HepG2 (cell line): ENCODE measurements around the gene MND1. TPM values are rescaled to one million over a fixed set of nuclear protein-coding genes. Genes with fewer than 3 reads are reported as not detected.

Source experiments
- ATAC-seq: fragments of 200-7000 bp; cut with Tn5 transposase; 3 replicates; pipeline ENCODE4 v1.9.1; 2020; ENCODE audit warnings: mild to moderate bottlenecking, moderate library complexity
- BruUV-seq: library from RNA; stranded (reverse); fragments of 400-500 nt; replicated peaks from 2 replicates; lab custom pipeline; 2021; lab: Mats Ljungman, UMichigan
- CTCF ChIA-PET: fragments of 300-600 bp; formaldehyde crosslinking; extraction: SDS; loops from one replicate; lab custom pipeline; 2021; ENCODE audit warnings: low total read pairs, inconsistent platforms, low intra/inter-chr PET ratio; lab: Yijun Ruan, JAX
- POLR2A ChIA-PET: fragments of 350-600 bp; sonication (Branson Sonifier 250); formaldehyde crosslinking; loops from one replicate; lab custom pipeline; 2020; ENCODE audit warnings: antibody characterized with exemption, inconsistent platforms; lab: Yijun Ruan, JAX
- DNase-seq: peaks from one replicate; pipeline ENCODE4 v3.0.0-alpha.2; 2015; ENCODE audit warnings: low spot score
- FAIRE-seq: peaks from 3 replicates; lab custom pipeline; 2011; peaks lifted over from hg19 to GRCh38; lab: Jason Lieb, UNC
- H2AFZ ChIP-seq: one replicate; pipeline ENCODE4 v1.6.1; 2011; ENCODE audit warnings: low read length, inconsistent platforms
- H3K27ac ChIP-seq: fragments of 300-600 bp; 3 replicates; pipeline ENCODE4 v1.8.0; 2011; ENCODE audit warnings: mixed run types, mild to moderate bottlenecking, mixed read lengths, low read length, inconsistent platforms; ENCODE audit not compliant: insufficient read depth; ENCODE audit errors: extremely low read length
- H3K27me3 ChIP-seq, 2 experiments: fragments of 200-600 bp in 1 of 2; 2 replicates in 1 of 2; 3 replicates in 1 of 2; pipeline versions ENCODE4 v1.6.0 to v1.8.0; 2011; ENCODE audit warnings: low read length in 2 of 2, mild to moderate bottlenecking in 2 of 2, moderate library complexity in 2 of 2, inconsistent platforms in 1 of 2; ENCODE audit not compliant: insufficient read depth in 2 of 2, control insufficient read depth in 1 of 2
- H3K36me3 ChIP-seq, 2 experiments: fragments of 200-600 bp in 1 of 2; replicated peaks in 1 of 2; 2 replicates in 1 of 2; 3 replicates in 1 of 2; pipeline versions ENCODE4 v1.5.1 to v1.8.0; 2011; ENCODE audit warnings: low read length in 2 of 2, inconsistent platforms in 1 of 2; ENCODE audit not compliant: insufficient read depth in 2 of 2, control insufficient read depth in 1 of 2
- H3K4me1 ChIP-seq: 2 replicates; pipeline ENCODE4 v1.5.1; 2012; ENCODE audit warnings: low read length, inconsistent platforms; ENCODE audit not compliant: insufficient read depth
- H3K4me2 ChIP-seq: 2 replicates; pipeline ENCODE4 v1.6.0; 2011; ENCODE audit warnings: low read depth, low read length, inconsistent platforms
- H3K4me3 ChIP-seq, 3 experiments: fragments of 200-600 bp in 1 of 3; sonication (generic), shearing (Covaris generic) in 1 of 3; replicated peaks in 1 of 3; 2 replicates each; pipeline ENCODE4 v1.5.1; 2011 to 2016; ENCODE audit warnings: low read length in 3 of 3, inconsistent platforms in 2 of 3, low read depth in 2 of 3, mild to moderate bottlenecking in 2 of 3, control low read depth in 1 of 3, mixed read lengths in 1 of 3; ENCODE audit not compliant: insufficient read depth in 1 of 3
- H3K79me2 ChIP-seq: one replicate; pipeline ENCODE4 v1.6.1; 2011; ENCODE audit warnings: low read length, inconsistent platforms; ENCODE audit not compliant: insufficient read depth
- H3K9ac ChIP-seq: 2 replicates; pipeline ENCODE4 v1.6.0; 2011; ENCODE audit warnings: mild to moderate bottlenecking, low read depth, low read length, inconsistent platforms; ENCODE audit not compliant: insufficient read depth
- H3K9me3 ChIP-seq: 2 replicates; pipeline ENCODE4 v1.5.1; 2012; ENCODE audit warnings: mild to moderate bottlenecking, low read length
- H4K20me1 ChIP-seq: 2 replicates; pipeline ENCODE4 v1.6.0; 2011; ENCODE audit warnings: inconsistent platforms, mild to moderate bottlenecking, low read length, moderate library complexity; ENCODE audit not compliant: insufficient read depth
- TBX2 ChIP-seq: sonication (generic); formaldehyde crosslinking; IDR thresholded peaks from 2 replicates; pipeline ENCODE4 v1.5.0; 2020; ENCODE audit warnings: missing genetic modification reagents, mild to moderate bottlenecking, borderline replicate concordance
- ZNF329 ChIP-seq: sonication (generic); formaldehyde crosslinking; IDR thresholded peaks from 2 replicates; pipeline ENCODE4 v1.9.0; 2021; ENCODE audit warnings: low read depth, mild to moderate bottlenecking, missing genetic modification reagents
- ZSCAN25 ChIP-seq: sonication (generic); formaldehyde crosslinking; IDR thresholded peaks from 2 replicates; pipeline ENCODE4 v1.8.0; 2022; ENCODE audit warnings: mild to moderate bottlenecking, missing genetic modification reagents
- WGBS: methylation state at CpG from one replicate; pipeline ENCODE4 v1.1.6; 2017; ENCODE audit warnings: low lambda C conversion rate; 5-methylcytosine and 5-hydroxymethylcytosine counted together
- in situ Hi-C: cut with HindIII; loops from 2 replicates; pipeline ENCODE4 v1.10.0; 2017; ENCODE audit warnings: low pct_unique_long_range_greater_than_20kb; ENCODE audit not compliant: extremely low pct_ligation_motif_present
- intact Hi-C: fragments of 100-400 bp; cut with micrococcal nuclease; formaldehyde crosslinking; loops from one replicate; pipeline ENCODE4 v1.10.0; 2022; ENCODE audit not compliant: unreplicated experiment
- polyA plus RNA-seq, 8 experiments: library from polyadenylated mRNA; depleted of rRNA in 3 of 8; stranded (reverse) in 7 of 8; unstranded in 1 of 8; fragments of >200 nt; fragmentation: Illumina TruSeq in 4 of 8; extraction: Trizol in 4 of 8; gene quantifications; 2 replicates each; pipeline versions ENCODE4 v1.2.1 to v1.2.3, GENCODE V29; 2011 to 2016; ENCODE audit warnings: low read depth in 4 of 8, missing spikeins in 1 of 8, mixed read lengths in 1 of 8; ENCODE audit not compliant: insufficient read depth in 1 of 8
- total RNA-seq, 5 experiments: library from RNA; depleted of rRNA; stranded (reverse); fragments of >200 nt; fragmentation: Illumina TruSeq; extraction: Trizol; gene quantifications; 2 replicates each; pipeline ENCODE4 v1.2.3, GENCODE V29; 2016; ENCODE audit warnings: low read depth in 1 of 5

MND1 gene
- total and polyA plus RNA-seq, 2 of the 13 experiments (the other 11 are each of a cell fraction or from before 2014, with no cell fraction given), result 4.8 to 30.7 TPM

DNA sequence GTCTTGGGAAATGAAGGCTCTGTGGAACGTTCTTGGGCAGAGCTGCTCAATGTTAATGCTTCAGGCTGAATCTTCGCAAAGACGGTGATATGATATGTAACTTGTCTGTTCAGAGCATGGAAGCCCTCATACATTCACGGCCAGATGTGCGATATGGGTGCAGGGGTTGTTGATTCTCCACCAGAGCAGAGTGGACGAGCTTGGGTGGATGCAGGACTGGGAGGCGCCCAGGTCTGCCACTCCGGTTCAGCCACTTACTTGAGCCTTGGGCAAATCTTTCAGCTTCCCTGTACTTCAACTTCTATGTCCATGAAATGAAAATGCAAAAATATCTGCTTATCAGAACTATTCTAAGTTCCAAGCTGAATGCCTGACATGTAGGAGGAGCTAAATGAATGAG is 47.4 kb upstream of the MND1 start:
- no peaks in the 10 kb centered on the region for H3K79me2 ChIP-seq
- no peak for ATAC-seq
- 93% methylated on average over 8 of the region's 8 CpGs for WGBS
- H3K9ac ChIP-seq, result no peak overlapping the region
- intact Hi-C loops (no loop called here), in situ Hi-C loops (no loop called here)
- no peak for FAIRE-seq
- DNase-seq, result no peak
- H2AFZ ChIP-seq, result no peak overlapping the region
- no peaks in the 10 kb centered on the region for H3K4me1 ChIP-seq
- H3K27me3 ChIP-seq, result no peaks in the 10 kb centered on the region
- no peaks in the 10 kb centered on the region for H3K9me3 ChIP-seq
- H3K27ac ChIP-seq, result no peak overlapping the region
- no peak overlapping the region for H3K4me2 ChIP-seq
- no peaks in the 10 kb centered on the region for H4K20me1 ChIP-seq
- TF ChIP-seq ZNF329 (CRISPR knock-in tag), result no peak
- no TSS peak for BruUV-seq
- no peak overlapping the region for H3K4me3 ChIP-seq
- ChIA-PET POLR2A (no interaction called here), CTCF (no interaction called here)
- H3K36me3 ChIP-seq, result no peaks in the 10 kb centered on the region

DNA sequence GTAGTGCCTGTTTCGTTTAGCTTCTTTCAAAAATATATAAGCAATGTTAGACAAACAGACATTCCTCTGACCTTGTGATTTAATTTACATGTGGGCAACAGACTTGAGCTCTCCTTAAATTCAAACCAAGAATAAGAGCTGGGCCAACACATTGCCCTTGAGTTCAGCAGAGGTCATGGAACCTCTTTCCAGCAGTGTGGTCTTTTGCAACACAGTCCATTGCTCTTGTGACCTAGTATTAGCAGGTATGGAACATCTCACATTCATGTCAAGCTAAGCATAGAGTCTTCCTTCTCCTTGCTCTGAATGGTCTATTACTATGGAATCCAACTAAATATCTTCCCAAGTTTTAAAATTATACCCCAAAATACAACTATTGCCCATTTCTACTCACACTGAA is 33.7 kb upstream of the MND1 start:
- Histone ChIP-seq H2AFZ (no peak overlapping the region), H3K4me2 (no peak overlapping the region), H3K9ac (no peak overlapping the region), H3K79me2 (no peaks in the 10 kb centered on the region), H3K36me3 (no peaks in the 10 kb centered on the region), H3K4me3 (no peak overlapping the region), H3K27ac (no peak overlapping the region), H3K27me3 (no peaks in the 10 kb centered on the region), H4K20me1 (no peaks in the 10 kb centered on the region), H3K9me3 (no peaks in the 10 kb centered on the region), H3K4me1 (no peaks in the 10 kb centered on the region)
- FAIRE-seq (no peak), ATAC-seq (no peak), DNase-seq (no peak)
- in situ Hi-C loops (no loop called here), intact Hi-C loops (no loop called here)
- POLR2A ChIA-PET, result no interaction called here
- WGBS, result 73% methylated on average over 1 of the region's 1 CpG
- no TSS peak for BruUV-seq
- TF ChIP-seq TBX2, result no peak
- no peak for TF ChIP-seq ZSCAN25
- CTCF ChIA-PET, result no interaction called here
